ENCODE measurements around the gene IQCH. TPM values are rescaled to one million over a fixed set of nuclear protein-coding genes. Genes with fewer than 3 reads are reported as not detected.

IQCH gene
- total and polyA plus RNA-seq, 2 of the 4 experiments (the other 2 are of a cell fraction): 0.60 to 2.5 TPM

GRCh38 chr15:67274236-67274635 is 19.6 kb downstream of the IQCH start:
- H3K56ac ChIP-seq (ENCODE audit: extremely low read depth, insufficient read depth, low read length): no peak overlapping the region
- no peak overlapping the region for H3K23ac ChIP-seq (ENCODE audit: low read depth, low read length)
- H2BK120ac ChIP-seq (ENCODE audit: low read depth, low read length): no peak overlapping the region
- H3K27ac ChIP-seq (ENCODE audit: insufficient read depth, low read length): no peak overlapping the region
- H3K9me3 ChIP-seq (ENCODE audit: control insufficient read depth, insufficient read depth, low read length): peaks cover 2% of the 10 kb centered on the region; the same call in 1 of the 2 replicates
- no peak overlapping the region for H2BK15ac ChIP-seq (ENCODE audit: low read depth, low read length)
- no peaks in the 10 kb centered on the region for H3K79me1 ChIP-seq (ENCODE audit: low read depth in 1 of 2, low read length in 2 of 2)
- no peak overlapping the region for H4K91ac ChIP-seq (ENCODE audit: insufficient read depth, low read depth, low read length)
- no peak overlapping the region for H2BK5ac ChIP-seq (ENCODE audit: low read depth, low read length, poor library complexity, severe bottlenecking)
- WGBS, 2 experiments (ENCODE audit: extremely low coverage in 2 of 2, insufficient read length in 1 of 2): no CpG with 5 or more reads among the region's 1 CpG
- H3K18ac ChIP-seq (ENCODE audit: low read depth, low read length): no peak overlapping the region
- ATAC-seq (ENCODE audit: low read depth) (no peak), DNase-seq (no peak)
- no peak overlapping the region for H2AFZ ChIP-seq (replicated peaks; ENCODE audit: low read length, poor library complexity)
- H2BK20ac ChIP-seq (ENCODE audit: low read depth, low read length): no peak overlapping the region
- H3K27me3 ChIP-seq (ENCODE audit: control insufficient read depth, insufficient read depth, low read length): no peaks in the 10 kb centered on the region; the same call in 1 of the 2 replicates
- no peak overlapping the region for H3K14ac ChIP-seq (replicated peaks; ENCODE audit: low read depth, low read length)
- H3K4me2 ChIP-seq (ENCODE audit: low read depth, low read length): no peak overlapping the region
- H3K9ac ChIP-seq (ENCODE audit: low read depth, low read length): no peak overlapping the region
- no peak overlapping the region for H2AK5ac ChIP-seq (ENCODE audit: low read depth, low read length)
- no peaks in the 10 kb centered on the region for H3K9me1 ChIP-seq (ENCODE audit: insufficient read depth, low read length)
- CTCF ChIA-PET: no interaction called here
- no peak overlapping the region for H4K8ac ChIP-seq (ENCODE audit: low read depth in 2 of 2, low read length in 2 of 2)
- H3K36me3 ChIP-seq (ENCODE audit: control insufficient read depth, insufficient read depth, low read length): no peaks in the 10 kb centered on the region
- no TSS peak for BruUV-seq (replicated peaks)
- dilution Hi-C loops (cut with HindIII; ENCODE audit: low sequenced_read_pairs, unreplicated experiment): no loop called here
- H4K5ac ChIP-seq (ENCODE audit: low read depth, low read length): no peak overlapping the region
- H4K20me1 ChIP-seq (ENCODE audit: insufficient read depth, low read length): no peaks in the 10 kb centered on the region
- TF ChIP-seq MAFK (IDR thresholded peaks at IDR 0.05; ENCODE audit: low read depth, low read length) (no peak), SMC3 (IDR thresholded peaks at IDR 0.05; ENCODE audit: low read depth, low read length) (no peak), RCOR1 (IDR thresholded peaks at IDR 0.05; ENCODE audit: insufficient replicate concordance, low read length) (no peak)
- H2AK9ac ChIP-seq (replicated peaks; ENCODE audit: low read depth, low read length, poor library complexity): no peak overlapping the region
- H3K4me3 ChIP-seq (ENCODE audit: insufficient read depth, low read depth, low read length): no peak overlapping the region
- H3K4me1 ChIP-seq (ENCODE audit: control insufficient read depth, insufficient read depth, low read length): no peaks in the 10 kb centered on the region
- H3K4ac ChIP-seq (ENCODE audit: low read depth, low read length): no peak overlapping the region
- intact Hi-C loops (cut with micrococcal nuclease): no loop called here
- in situ Hi-C loops (cut with MboI; ENCODE audit: low sequenced_read_pairs): no loop called here
- POLR2A ChIA-PET (ENCODE audit: unreplicated experiment): no interaction called here
